ENCODE results near the gene C10orf53. TPM values are rescaled to one million over a fixed set of nuclear protein-coding genes. Genes with fewer than 3 reads are reported as not detected.
"Not testable (repeated sequence)": the region's sequence is repeated elsewhere in the genome, so short reads cannot be mapped to it uniquely, and the experiment has no call there.

The C10orf53 gene
- total RNA-seq, 1 experiment from 2014 or later, result not detected

GRCh38 chr10:49713266-49713665, 33.8 kb downstream of the C10orf53 start:
- Mint-ChIP-seq H3K27me3 (ENCODE audit: low read depth) (peaks cover 43% of the 10 kb centered on the region), H3K4me3 (no peak overlapping the region), H3K27ac (no peak overlapping the region), H3K36me3 (ENCODE audit: insufficient read depth in 1 of 3, low read depth in 3 of 3) (peaks cover 8 to 15% (median 9%) of the 10 kb centered on the region in 3 experiments; a peak in 4 of 7 replicates), H3K4me1 (no peaks in the 10 kb centered on the region), H3K9me3 (peaks cover 12 to 16% of the 10 kb centered on the region in 2 experiments)
- H4K5ac ChIP-seq (ENCODE audit: insufficient read length, low read depth, low read length), result no peak overlapping the region
- H2BK120ac ChIP-seq (ENCODE audit: low read depth, low read length, poor library complexity, severe bottlenecking), result no peak overlapping the region
- no peak overlapping the region for H4K91ac ChIP-seq (ENCODE audit: insufficient read length, low read depth, low read length)
- no peak overlapping the region for H2BK5ac ChIP-seq (ENCODE audit: insufficient read length, low read length)
- no peak overlapping the region for H3K9ac ChIP-seq (ENCODE audit: extremely low read depth, insufficient read length, low read length)
- no peaks in the 10 kb centered on the region for H3K9me3 ChIP-seq (ENCODE audit: control insufficient read depth, low read depth, low read length)
- H2BK12ac ChIP-seq (ENCODE audit: insufficient read length, low read depth, low read length), result no peak overlapping the region
- H3K18ac ChIP-seq (ENCODE audit: insufficient read length, low read depth, low read length), result no peak overlapping the region
- no peak overlapping the region for H4K8ac ChIP-seq (replicated peaks; ENCODE audit: insufficient read length, low read depth, low read length)
- H3K23ac ChIP-seq (ENCODE audit: insufficient read length, low read depth, low read length), result no peak overlapping the region
- H3K27me3 ChIP-seq (ENCODE audit: insufficient read depth, low read length), result no peaks in the 10 kb centered on the region
- no peak overlapping the region for H2AK5ac ChIP-seq (ENCODE audit: insufficient read length, low read length)
- TF ChIP-seq CTCF (conservative IDR thresholded peaks at IDR 0.05), result no peak
- no peak overlapping the region for H3K4me2 ChIP-seq (ENCODE audit: insufficient read depth, insufficient read length, low read length)
- H2BK15ac ChIP-seq (ENCODE audit: low read depth, low read length), result no peak overlapping the region
- WGBS (ENCODE audit: extremely low coverage, insufficient read length, low lambda C conversion rate), result no CpG with 5 or more reads among the region's 5 CpGs
- H3K14ac ChIP-seq (ENCODE audit: insufficient read depth, low read length), result no peak overlapping the region
- H3T11ph ChIP-seq (ENCODE audit: low read length), result no peak overlapping the region
- H3K23me2 ChIP-seq (ENCODE audit: insufficient read length, low read depth, low read length, poor library complexity, severe bottlenecking), result no peaks in the 10 kb centered on the region
- no peaks in the 10 kb centered on the region for H3K79me2 ChIP-seq (ENCODE audit: insufficient read depth, low read length)
- H4K20me1 ChIP-seq (ENCODE audit: control insufficient read depth, insufficient read depth, insufficient read length), result no peaks in the 10 kb centered on the region
- H3K27ac ChIP-seq (ENCODE audit: insufficient read length, low read depth, low read length), result no peak overlapping the region
- no peaks in the 10 kb centered on the region for H3K4me1 ChIP-seq (ENCODE audit: insufficient read depth, low read length)
- no peak overlapping the region for H3K56ac ChIP-seq (ENCODE audit: insufficient read length, low read depth, low read length)
- no peak overlapping the region for H2BK20ac ChIP-seq (ENCODE audit: low read depth, low read length, poor library complexity, severe bottlenecking)
- no peaks in the 10 kb centered on the region for H3K79me1 ChIP-seq (ENCODE audit: insufficient read depth, low read depth, low read length, poor library complexity, severe bottlenecking)
- no peak overlapping the region for H3K4ac ChIP-seq (ENCODE audit: low read depth, low read length)
- no peak overlapping the region for H2AFZ ChIP-seq (ENCODE audit: low read length)
- no peak for DNase-seq

- not testable (repeated sequence) for H3K27ac ChIP-seq (ENCODE audit: insufficient read length, low read depth, low read length); H4K5ac ChIP-seq (ENCODE audit: insufficient read length, low read depth, low read length); H3K9me3 ChIP-seq (ENCODE audit: control insufficient read depth, low read depth, low read length); DNase-seq; H4K91ac ChIP-seq (ENCODE audit: insufficient read length, low read depth, low read length); H3K4me3 Mint-ChIP-seq; H2AFZ ChIP-seq (ENCODE audit: low read length); H3K56ac ChIP-seq (ENCODE audit: insufficient read length, low read depth, low read length); H3K79me1 ChIP-seq (ENCODE audit: insufficient read depth, low read depth, low read length, poor library complexity, severe bottlenecking); H4K8ac ChIP-seq (replicated peaks; ENCODE audit: insufficient read length, low read depth, low read length); H3K4me1 Mint-ChIP-seq; H3K9ac ChIP-seq (ENCODE audit: extremely low read depth, insufficient read length, low read length); H2BK120ac ChIP-seq (ENCODE audit: low read depth, low read length, poor library complexity, severe bottlenecking); H3K23me2 ChIP-seq (ENCODE audit: insufficient read length, low read depth, low read length, poor library complexity, severe bottlenecking); H3K23ac ChIP-seq (ENCODE audit: insufficient read length, low read depth, low read length); H4K20me1 ChIP-seq (ENCODE audit: control insufficient read depth, insufficient read depth, insufficient read length); H2BK5ac ChIP-seq (ENCODE audit: insufficient read length, low read length); H3K4me1 ChIP-seq (ENCODE audit: insufficient read depth, low read length); H3T11ph ChIP-seq (ENCODE audit: low read length); H3K79me2 ChIP-seq (ENCODE audit: insufficient read depth, low read length); H3K27ac Mint-ChIP-seq; H3K14ac ChIP-seq (ENCODE audit: insufficient read depth, low read length); H2AK5ac ChIP-seq (ENCODE audit: insufficient read length, low read length); H3K18ac ChIP-seq (ENCODE audit: insufficient read length, low read depth, low read length); H2BK20ac ChIP-seq (ENCODE audit: low read depth, low read length, poor library complexity, severe bottlenecking); H2BK12ac ChIP-seq (ENCODE audit: insufficient read length, low read depth, low read length); H3K27me3 ChIP-seq (ENCODE audit: insufficient read depth, low read length); H3K4me2 ChIP-seq (ENCODE audit: insufficient read depth, insufficient read length, low read length); H3K4ac ChIP-seq (ENCODE audit: low read depth, low read length); H2BK15ac ChIP-seq (ENCODE audit: low read depth, low read length)
- Mint-ChIP-seq H3K9me3 (peaks cover 12 to 16% of the 10 kb centered on the region in 2 experiments), H3K36me3 (ENCODE audit: insufficient read depth in 1 of 3, low read depth in 3 of 3) (peaks cover 8 to 15% (median 9%) of the 10 kb centered on the region in 3 experiments; a peak in 4 of 7 replicates), H3K27me3 (ENCODE audit: low read depth) (peaks cover 46% of the 10 kb centered on the region)
- WGBS (ENCODE audit: extremely low coverage, insufficient read length, low lambda C conversion rate), result no CpG with 5 or more reads among the region's 7 CpGs
Observed at GRCh38 chr10:49715157-49715556, 35.7 kb downstream of the C10orf53 start.
